Activated naive CD8-positive, alpha-beta T cell treated with anti-CD3 and anti-CD28 coated beads for 36 hours (primary cell): Measurements from ENCODE around the gene LHX5. TPM values are rescaled to one million over a fixed set of nuclear protein-coding genes. Genes with fewer than 3 reads are reported as not detected.
A peak's percentile ranks its signal among the peaks of the same experiment; 100 is the strongest.

ENCODE experiments used
- DNase-seq: peaks from one replicate; pipeline ENCODE4 v3.0.0; 2021
- H3K27ac Mint-ChIP-seq: one replicate; pipeline ENCODE4 v1.8.0; 2022; ENCODE audit warnings: mild to moderate bottlenecking, moderate library complexity, mixed read lengths
- H3K27me3 Mint-ChIP-seq: one replicate; pipeline ENCODE4 v1.8.0; 2022; ENCODE audit warnings: mild to moderate bottlenecking, mixed read lengths
- H3K36me3 Mint-ChIP-seq: one replicate; pipeline ENCODE4 v1.8.0; 2021; ENCODE audit warnings: mild to moderate bottlenecking, mixed read lengths
- H3K4me1 Mint-ChIP-seq: one replicate; pipeline ENCODE4 v1.8.0; 2021; ENCODE audit warnings: mixed read lengths
- H3K4me3 Mint-ChIP-seq: one replicate; pipeline ENCODE4 v1.8.0; 2022; ENCODE audit warnings: mild to moderate bottlenecking, moderate library complexity, mixed read lengths
- H3K9me3 Mint-ChIP-seq: one replicate; pipeline ENCODE4 v1.8.0; 2022; ENCODE audit warnings: mixed read lengths
- total RNA-seq, 2 experiments: library from RNA; stranded (reverse); gene quantifications; one replicate each; pipeline ENCODE4 v1.2.3, GENCODE V29; 2021

LHX5 gene
- total RNA-seq, 2 experiments from 2014 or later = not detected

- peaks cover 70% of the 10 kb centered on the region for H3K27me3 Mint-ChIP-seq
- DNase-seq = no peak
- H3K9me3 Mint-ChIP-seq = no peaks in the 10 kb centered on the region
Measured at GRCh38 chr12:113485330-113485729, 13.7 kb upstream of the LHX5 start.

DNA sequence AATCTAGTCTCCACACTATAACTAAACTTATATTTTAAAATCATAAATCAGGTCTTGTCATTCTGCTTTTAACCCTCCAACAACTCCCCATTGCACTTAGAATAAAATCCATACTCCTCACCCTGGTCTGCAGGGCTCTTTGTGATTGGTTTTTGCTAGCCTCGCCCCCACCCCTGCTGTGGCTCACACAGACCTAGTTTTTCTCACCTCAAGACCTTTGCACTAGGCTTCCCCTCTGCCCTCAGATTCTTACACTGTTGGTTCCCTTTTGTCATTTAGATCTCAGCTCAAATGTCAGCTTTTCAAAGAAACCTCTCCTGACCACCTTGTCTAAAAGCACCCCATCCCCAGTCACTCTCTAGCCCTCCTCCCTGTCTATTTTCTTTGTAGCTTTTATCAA is 10.7 kb upstream of the LHX5 start:
- Mint-ChIP-seq H3K4me1 (peaks cover 2% of the 10 kb centered on the region), H3K27ac (no peak overlapping the region), H3K9me3 (no peaks in the 10 kb centered on the region), H3K36me3 (peaks cover 4% of the 10 kb centered on the region), H3K27me3 (peaks cover 78% of the 10 kb centered on the region), H3K4me3 (no peak overlapping the region)
- DNase-seq = no peak

More at GRCh38 chr12:113485330-113485729, 13.7 kb upstream of the LHX5 start:
- H3K4me1 Mint-ChIP-seq = no peaks in the 10 kb centered on the region
- H3K36me3 Mint-ChIP-seq = no peaks in the 10 kb centered on the region
- no peak overlapping the region for H3K27ac Mint-ChIP-seq
- H3K4me3 Mint-ChIP-seq = no peak overlapping the region

GRCh38 chr12:113480336-113480971 is 8.8 kb upstream of the LHX5 start:
- peak overlapping the region; percentile 56 for H3K27ac Mint-ChIP-seq
- peaks cover 4% of the 10 kb centered on the region for H3K36me3 Mint-ChIP-seq
- no peak overlapping the region for H3K4me3 Mint-ChIP-seq
- DNase-seq = no peak
- peaks cover 2% of the 10 kb centered on the region for H3K4me1 Mint-ChIP-seq
- H3K27me3 Mint-ChIP-seq = peaks cover 87% of the 10 kb centered on the region
- no peaks in the 10 kb centered on the region for H3K9me3 Mint-ChIP-seq

DNA sequence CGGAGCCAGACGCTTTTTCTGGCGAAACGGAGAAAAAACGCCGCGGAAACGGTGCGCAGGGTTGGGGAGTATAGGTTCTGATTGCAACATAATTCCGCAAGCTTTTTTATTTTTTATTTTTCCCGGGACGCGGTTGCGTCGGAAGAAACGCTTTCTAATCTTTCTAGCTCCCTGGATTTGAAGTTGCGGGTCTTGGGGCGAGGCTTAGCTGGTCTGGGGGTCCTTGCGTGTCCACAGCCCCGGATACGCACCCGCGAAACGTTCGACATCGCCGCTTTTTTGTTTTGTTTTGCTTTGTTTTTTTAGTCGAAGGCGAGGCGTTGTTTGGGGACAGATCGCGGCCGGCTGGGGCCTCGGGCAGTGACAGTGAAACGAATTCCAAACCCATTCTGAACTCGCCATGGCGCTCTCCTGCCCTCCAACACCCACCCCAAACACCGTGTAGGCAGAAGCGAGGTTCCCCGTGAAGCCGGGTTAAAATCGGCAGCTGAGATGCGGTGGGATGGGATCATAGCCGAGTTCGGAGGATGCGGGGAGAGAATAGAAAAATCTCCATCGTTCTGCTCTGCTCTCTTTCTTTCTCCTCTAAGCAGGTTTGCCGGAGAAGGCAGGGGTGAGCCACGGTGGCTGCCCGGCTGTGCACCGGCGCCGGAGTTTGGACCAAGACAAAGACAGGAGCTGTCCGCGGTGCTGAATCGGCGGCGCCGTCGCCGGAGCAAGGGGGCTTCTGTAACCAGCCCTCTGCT is 8.1 kb upstream of the LHX5 start:
- peak overlapping the region; percentile 56 for H3K27ac Mint-ChIP-seq
- no peak overlapping the region for H3K4me3 Mint-ChIP-seq
- peaks cover 90% of the 10 kb centered on the region for H3K27me3 Mint-ChIP-seq
- H3K36me3 Mint-ChIP-seq = peaks cover 4% of the 10 kb centered on the region
- H3K4me1 Mint-ChIP-seq = peaks cover 6% of the 10 kb centered on the region
- DNase-seq = peak; percentile 47
- no peaks in the 10 kb centered on the region for H3K9me3 Mint-ChIP-seq

DNA sequence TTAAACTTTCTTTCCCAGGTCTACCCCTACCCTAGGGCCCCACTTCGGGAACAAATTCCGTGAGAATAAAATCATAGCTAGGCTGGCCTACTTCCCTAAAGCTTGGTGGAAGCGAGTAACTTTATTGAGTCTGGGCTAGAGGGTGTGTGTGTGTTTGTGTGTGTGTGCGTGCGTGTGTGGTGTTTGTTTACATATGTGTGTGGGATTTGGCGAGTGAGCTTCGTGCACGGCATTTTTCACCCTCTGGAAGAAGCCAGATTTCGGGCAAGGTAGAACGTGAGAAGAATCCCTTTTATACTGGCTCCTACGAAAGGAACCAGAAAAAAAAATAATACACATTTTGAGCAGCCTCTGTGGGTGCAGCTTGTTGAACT is 7.5 kb upstream of the LHX5 start:
- H3K9me3 Mint-ChIP-seq = no peaks in the 10 kb centered on the region
- H3K36me3 Mint-ChIP-seq = peaks cover 4% of the 10 kb centered on the region
- H3K27ac Mint-ChIP-seq = peak overlapping the region; percentile 12
- peaks cover 94% of the 10 kb centered on the region for H3K27me3 Mint-ChIP-seq
- H3K4me3 Mint-ChIP-seq = no peak overlapping the region
- DNase-seq = no peak
- H3K4me1 Mint-ChIP-seq = peaks cover 11% of the 10 kb centered on the region

DNA sequence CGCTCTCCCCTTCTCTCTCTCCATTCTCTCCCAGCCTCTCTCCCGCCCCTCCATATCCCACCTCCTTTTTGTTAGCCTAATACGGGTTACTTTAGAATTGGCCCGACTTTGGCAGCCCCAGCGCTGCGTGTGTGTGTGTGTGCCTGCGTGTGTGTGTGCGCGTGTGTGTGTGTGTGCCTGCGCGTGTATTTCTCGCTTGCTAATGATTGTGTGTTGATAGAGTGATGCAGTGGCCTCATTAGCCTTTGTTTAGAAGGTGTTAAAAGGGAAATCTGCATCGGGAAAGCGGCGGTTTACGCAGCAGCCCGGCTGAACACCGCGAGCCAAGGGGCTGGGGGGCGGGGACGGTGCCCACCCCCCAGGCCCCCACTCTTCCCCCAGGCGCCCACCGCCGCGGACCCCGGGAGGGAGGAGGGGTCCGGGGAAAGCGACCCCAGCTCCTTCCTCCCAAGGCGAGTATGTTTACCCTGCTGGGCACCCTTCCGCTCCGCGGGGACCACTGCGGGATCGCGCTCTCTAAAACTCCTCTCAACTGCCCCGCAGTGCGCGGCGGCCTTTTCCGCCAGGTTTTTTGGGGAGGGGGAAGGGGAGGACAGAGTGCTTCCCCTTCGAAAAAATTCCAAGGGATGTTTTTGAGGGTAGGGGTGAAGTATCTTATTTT is 6.8 kb upstream of the LHX5 start:
- peaks cover 12% of the 10 kb centered on the region for H3K4me1 Mint-ChIP-seq
- no peak overlapping the region for H3K4me3 Mint-ChIP-seq
- no peak for DNase-seq
- H3K27ac Mint-ChIP-seq = no peak overlapping the region
- peaks cover 4% of the 10 kb centered on the region for H3K36me3 Mint-ChIP-seq
- H3K9me3 Mint-ChIP-seq = no peaks in the 10 kb centered on the region
- peaks cover 95% of the 10 kb centered on the region for H3K27me3 Mint-ChIP-seq

DNA sequence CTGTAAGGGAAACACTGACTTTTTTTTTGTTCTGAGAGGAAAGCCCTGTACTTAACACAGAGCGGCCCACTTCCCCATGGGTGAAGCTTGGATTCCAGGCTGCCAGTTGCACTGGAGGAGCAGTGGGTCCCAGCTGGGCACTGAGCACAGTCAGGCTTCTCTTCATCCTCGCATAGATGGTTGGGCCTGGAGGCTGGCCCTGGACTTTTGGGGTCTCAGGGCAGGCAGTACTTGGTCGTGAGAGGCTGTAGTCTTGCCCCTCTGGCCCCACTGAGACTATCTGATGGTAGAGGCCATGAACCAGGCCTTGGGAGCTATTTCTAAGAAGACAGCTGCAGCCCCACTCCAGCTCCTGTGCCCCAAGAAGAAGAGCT is 6.2 kb upstream of the LHX5 start:
- Mint-ChIP-seq H3K9me3 (no peaks in the 10 kb centered on the region), H3K36me3 (peaks cover 4% of the 10 kb centered on the region), H3K4me1 (peaks cover 12% of the 10 kb centered on the region), H3K27ac (no peak overlapping the region), H3K4me3 (no peak overlapping the region), H3K27me3 (peaks cover 95% of the 10 kb centered on the region)
- DNase-seq = no peak

- H3K4me1 Mint-ChIP-seq = peaks cover 12% of the 10 kb centered on the region
- H3K36me3 Mint-ChIP-seq = peaks cover 4% of the 10 kb centered on the region
- DNase-seq = no peak
- H3K4me3 Mint-ChIP-seq = no peak overlapping the region
- no peaks in the 10 kb centered on the region for H3K9me3 Mint-ChIP-seq
- no peak overlapping the region for H3K27ac Mint-ChIP-seq
- H3K27me3 Mint-ChIP-seq = peaks cover 95% of the 10 kb centered on the region
Measured at GRCh38 chr12:113477171-113477841, 5.6 kb upstream of the LHX5 start.

DNA sequence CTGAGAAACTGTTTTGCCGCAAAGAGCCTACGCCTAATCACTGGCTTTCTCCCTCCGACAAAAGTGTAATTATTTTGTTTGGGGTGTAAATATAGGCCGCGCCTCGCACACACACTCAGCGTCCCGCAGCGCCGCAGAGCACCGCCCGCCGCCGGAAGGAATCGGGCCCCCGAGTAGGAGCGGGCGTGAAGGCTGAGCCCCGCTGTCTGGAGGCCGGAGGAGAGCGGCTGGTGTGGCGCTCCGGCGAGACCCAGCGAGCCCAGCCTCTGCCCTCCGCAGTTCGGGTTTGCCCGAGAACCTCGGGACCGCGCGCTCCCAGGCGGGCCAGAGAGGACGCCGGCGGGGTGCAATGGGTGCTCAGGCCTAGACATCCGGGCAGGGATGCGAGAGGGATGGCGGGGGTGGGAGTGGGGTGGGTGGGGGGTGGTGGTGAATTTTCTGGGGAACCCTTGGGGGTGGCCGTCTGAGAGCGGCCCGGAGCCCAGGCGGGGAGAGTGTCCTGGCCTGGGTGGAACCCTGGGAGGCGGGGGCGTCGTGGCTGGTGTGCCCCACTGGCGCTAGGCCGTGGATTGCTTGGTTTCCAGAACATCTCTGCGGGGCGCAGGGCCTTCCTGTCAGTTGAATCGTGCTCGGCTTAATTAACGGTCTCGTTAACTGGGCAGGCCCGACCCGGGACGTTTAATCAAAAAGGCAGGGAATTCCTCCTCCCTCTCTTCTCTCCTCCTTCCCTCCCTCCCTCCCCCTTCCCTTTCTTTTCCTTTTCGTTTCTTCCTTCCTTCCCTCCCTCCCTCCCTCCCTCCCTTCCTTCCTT is 4.7 kb upstream of the LHX5 start:
- H3K27me3 Mint-ChIP-seq = peaks cover 95% of the 10 kb centered on the region
- H3K4me3 Mint-ChIP-seq = no peak overlapping the region
- H3K27ac Mint-ChIP-seq = no peak overlapping the region
- peaks cover 17% of the 10 kb centered on the region for H3K4me1 Mint-ChIP-seq
- H3K9me3 Mint-ChIP-seq = no peaks in the 10 kb centered on the region
- peaks cover 4% of the 10 kb centered on the region for H3K36me3 Mint-ChIP-seq
- no peak for DNase-seq

DNA sequence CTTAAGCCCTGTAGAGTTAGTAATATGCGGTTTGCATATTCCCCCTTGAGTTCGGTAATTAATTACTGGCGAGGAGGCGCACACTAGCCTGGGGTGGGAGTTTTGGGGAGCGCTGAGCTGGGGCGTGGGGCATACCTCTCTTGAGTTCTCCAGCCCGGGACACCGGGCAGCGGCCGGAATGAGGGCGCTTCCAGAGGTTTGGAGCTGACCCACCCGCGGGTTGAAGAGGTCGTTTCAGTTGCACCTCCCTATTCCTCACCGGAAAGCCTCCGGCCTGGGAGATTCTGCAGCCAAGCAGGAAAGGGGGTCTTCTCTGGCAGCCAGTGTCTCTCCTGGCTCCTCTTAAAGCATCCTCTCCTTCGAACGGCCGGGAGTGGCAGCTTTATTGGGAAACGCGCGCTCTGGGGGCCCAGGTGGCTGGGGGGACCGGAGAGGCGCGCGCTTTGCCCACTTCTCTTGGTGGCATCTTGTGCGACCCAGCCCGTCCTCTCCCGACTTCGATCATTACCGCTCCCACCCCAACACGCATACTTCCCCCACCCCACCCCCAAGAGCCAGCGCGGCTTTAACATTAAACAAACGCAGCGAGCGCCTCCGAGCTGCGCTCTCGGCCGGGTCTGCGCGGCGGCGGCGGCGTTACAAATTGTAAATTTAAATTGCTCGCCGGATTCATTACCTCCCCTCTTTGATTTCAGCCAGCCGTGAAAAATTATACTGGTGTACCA is 3.9 kb upstream of the LHX5 start:
- peaks cover 94% of the 10 kb centered on the region for H3K27me3 Mint-ChIP-seq
- H3K4me3 Mint-ChIP-seq = no peak overlapping the region
- H3K36me3 Mint-ChIP-seq = peaks cover 4% of the 10 kb centered on the region
- peaks cover 18% of the 10 kb centered on the region for H3K4me1 Mint-ChIP-seq
- no peaks in the 10 kb centered on the region for H3K9me3 Mint-ChIP-seq
- DNase-seq = no peak
- H3K27ac Mint-ChIP-seq = no peak overlapping the region

- peaks cover 19% of the 10 kb centered on the region for H3K4me1 Mint-ChIP-seq
- H3K9me3 Mint-ChIP-seq = no peaks in the 10 kb centered on the region
- H3K36me3 Mint-ChIP-seq = peaks cover 4% of the 10 kb centered on the region
- H3K4me3 Mint-ChIP-seq = peak overlapping the region; percentile 30
- H3K27ac Mint-ChIP-seq = no peak overlapping the region
- H3K27me3 Mint-ChIP-seq = peaks cover 94% of the 10 kb centered on the region
- DNase-seq = no peak
Measured at GRCh38 chr12:113474635-113475436, 3.2 kb upstream of the LHX5 start.

- Mint-ChIP-seq H3K27ac (no peak overlapping the region), H3K9me3 (no peaks in the 10 kb centered on the region), H3K4me3 (peak overlapping the region; percentile 30), H3K27me3 (peaks cover 94% of the 10 kb centered on the region), H3K36me3 (no peaks in the 10 kb centered on the region), H3K4me1 (peaks cover 17% of the 10 kb centered on the region)
- DNase-seq = no peak
Measured at GRCh38 chr12:113473942-113474341, 2.3 kb upstream of the LHX5 start.

DNA sequence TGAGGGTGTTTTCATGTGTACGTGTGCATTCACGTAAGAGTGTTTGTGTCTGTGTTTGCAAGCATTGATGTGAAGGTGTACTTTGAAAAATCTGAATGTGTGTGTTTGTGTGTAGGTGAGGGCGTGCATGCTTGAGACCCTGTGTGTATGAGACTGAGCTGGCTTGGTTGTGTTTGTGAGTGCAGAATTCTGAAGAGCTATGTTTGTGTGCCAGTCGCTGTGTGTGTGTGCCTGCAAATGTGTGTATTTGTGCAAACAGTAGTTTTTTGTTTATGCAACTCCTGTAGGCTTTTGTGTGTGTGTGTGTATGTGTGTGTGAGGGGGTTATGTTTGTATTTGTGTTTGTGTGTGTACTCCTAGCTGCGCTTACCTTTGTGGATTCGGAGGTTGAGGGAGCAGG is 1.7 kb upstream of the LHX5 start:
- no peak for DNase-seq
- H3K27ac Mint-ChIP-seq = no peak overlapping the region
- H3K36me3 Mint-ChIP-seq = no peaks in the 10 kb centered on the region
- H3K9me3 Mint-ChIP-seq = no peaks in the 10 kb centered on the region
- peaks cover 94% of the 10 kb centered on the region for H3K27me3 Mint-ChIP-seq
- H3K4me3 Mint-ChIP-seq = no peak overlapping the region
- peaks cover 19% of the 10 kb centered on the region for H3K4me1 Mint-ChIP-seq
